ENCODE measurements around the gene YIPF4. TPM values are rescaled to one million over a fixed set of nuclear protein-coding genes. Genes with fewer than 3 reads are reported as not detected.

The YIPF4 gene
- total and polyA plus RNA-seq, 2 of the 8 experiments (the other 6 are each of a cell fraction or from before 2014, with no cell fraction given): 2.9 to 21.4 TPM

- Histone ChIP-seq H3K9me3 (ENCODE audit: insufficient read depth in 2 of 2, low read depth in 1 of 2, low read length in 1 of 2) (no peaks in the 10 kb centered on the region), H3K27me3 (replicated peaks in 1 of 4; ENCODE audit: control insufficient read depth in 3 of 4, extremely low read depth in 1 of 4, insufficient read depth in 3 of 4, low read length in 3 of 4) (peaks cover 0 to 2% (median 0%) of the 10 kb centered on the region in 4 experiments; a peak in 1 of 7 replicates), H3K18ac (ENCODE audit: extremely low read depth, low read length) (no peak overlapping the region), H3K36me3 (ENCODE audit: control insufficient read depth in 2 of 4, insufficient read depth in 4 of 4, low read length in 3 of 4) (no peaks in the 10 kb centered on the region), H2BK20ac (ENCODE audit: low read length) (no peak overlapping the region), H4K91ac (replicated peaks; ENCODE audit: insufficient read length, low read length) (no peak overlapping the region), H3K4me2 (ENCODE audit: insufficient read depth in 1 of 2, low read depth in 2 of 2, low read length in 2 of 2) (no peak overlapping the region), H2AK5ac (ENCODE audit: low read depth, low read length) (no peak overlapping the region), H3K4me1 (replicated peaks in 1 of 4; ENCODE audit: control insufficient read depth in 3 of 4, insufficient read depth in 4 of 4, low read length in 3 of 4) (no peaks in the 10 kb centered on the region), H2BK5ac (ENCODE audit: low read depth, low read length) (no peak overlapping the region), H2BK120ac (replicated peaks; ENCODE audit: low read depth, low read length) (no peak overlapping the region), H3K4ac (replicated peaks; ENCODE audit: insufficient read length, low read depth, low read length) (no peak overlapping the region), H3K79me2 (ENCODE audit: control insufficient read depth in 1 of 2, insufficient read depth in 2 of 2, low read length in 2 of 2) (no peaks in the 10 kb centered on the region), H3K4me3 (ENCODE audit: extremely low read depth in 1 of 4, insufficient read depth in 2 of 4, low read depth in 3 of 4, low read length in 4 of 4) (no peak overlapping the region), H3K27ac (ENCODE audit: low read depth, low read length) (no peak overlapping the region), H3K9ac (replicated peaks in 1 of 4; ENCODE audit: extremely low read depth in 1 of 4, low read depth in 3 of 4, low read length in 3 of 4) (no peak overlapping the region; a peak in 1 of 7 replicates), H3K23me2 (ENCODE audit: low read depth, low read length) (no peaks in the 10 kb centered on the region), H3K14ac (ENCODE audit: insufficient read length) (no peak overlapping the region), H2AFZ (ENCODE audit: low read length) (no peak overlapping the region), H3K23ac (ENCODE audit: insufficient read length) (no peak overlapping the region), H4K5ac (ENCODE audit: insufficient read length, low read depth, low read length) (no peak overlapping the region), H3K56ac (replicated peaks; ENCODE audit: insufficient read length, low read depth, low read length) (no peak overlapping the region), H2BK12ac (ENCODE audit: low read depth, low read length) (no peak overlapping the region), H4K8ac (ENCODE audit: extremely low read depth, insufficient read depth, low read length) (no peak overlapping the region), H4K20me1 (replicated peaks in 1 of 2; ENCODE audit: control insufficient read depth in 1 of 2, insufficient read depth in 2 of 2, low read length in 2 of 2) (no peaks in the 10 kb centered on the region), H2BK15ac (ENCODE audit: low read length) (no peak overlapping the region), H3K79me1 (ENCODE audit: low read depth, low read length) (no peaks in the 10 kb centered on the region)
- DNase-seq (ENCODE audit: low read depth in 1 of 2, low spot score in 2 of 2): no peak
- FAIRE-seq: no peak
- CTCF ChIA-PET (ENCODE audit: partially characterized antibody): interaction anchor here (1.2 to 1.4 kb wide), 2 partner anchors 10 to 22 kb away, joined by 3 read pairs; no protein-coding TSS in a partner anchor
- POLR2A ChIA-PET (ENCODE audit: partially characterized antibody): interaction anchor here (0.8 kb wide), 1 partner anchor 20 kb away, joined by 3 read pairs; no protein-coding TSS in a partner anchor
- 83% methylated on average over 10 of the region's 10 CpGs; no CpG with 5 or more reads in 1 of the 2 experiments for WGBS, 2 experiments (ENCODE audit: extremely low coverage in 1 of 2, insufficient coverage in 1 of 2, insufficient read length in 1 of 2, insufficient replicate concordance in 2 of 2, low coverage in 1 of 2, low lambda C conversion rate in 2 of 2, missing lambda C conversion rate in 1 of 2)
- TF ChIP-seq POU5F1 (IDR thresholded peaks at IDR 0.05; ENCODE audit: low read depth, low read length) (no peak), SP2 (IDR thresholded peaks at IDR 0.05; ENCODE audit: low read length) (no peak), SIRT6 (IDR thresholded peaks at IDR 0.05; ENCODE audit: low read length) (no peak), RXRA (IDR thresholded peaks at IDR 0.05; ENCODE audit: insufficient read depth, low read depth, low read length) (no peak), RFX5 (IDR thresholded peaks at IDR 0.05; ENCODE audit: borderline replicate concordance, low read depth, low read length) (no peak), SUZ12 (IDR thresholded peaks at IDR 0.05; ENCODE audit: low read length) (no peak), POLR2AphosphoS5 (IDR thresholded peaks at IDR 0.05; ENCODE audit: low read depth, low read length) (no peak), SAP30 (IDR thresholded peaks at IDR 0.05; ENCODE audit: insufficient read depth, insufficient replicate concordance, low read length) (no peak), ASH2L (IDR thresholded peaks at IDR 0.05; ENCODE audit: low read length) (no peak), FOSL1 (IDR thresholded peaks at IDR 0.05; ENCODE audit: insufficient read depth, low read depth, low read length) (no peak), SIN3A (conservative IDR thresholded peaks at IDR 0.05 in 1 of 2, IDR thresholded peaks at IDR 0.05 in 1 of 2; ENCODE audit: low read depth in 1 of 2, low read length in 2 of 2) (no peak)
- TF ChIP-seq, protein P1, sequence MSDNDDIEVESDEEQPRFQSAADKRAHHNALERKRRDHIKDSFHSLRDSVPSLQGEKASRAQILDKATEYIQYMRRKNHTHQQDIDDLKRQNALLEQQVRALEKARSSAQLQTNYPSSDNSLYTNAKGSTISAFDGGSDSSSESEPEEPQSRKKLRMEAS (IDR thresholded peaks at IDR 0.05): no peak
- TF ChIP-seq, protein P2, sequence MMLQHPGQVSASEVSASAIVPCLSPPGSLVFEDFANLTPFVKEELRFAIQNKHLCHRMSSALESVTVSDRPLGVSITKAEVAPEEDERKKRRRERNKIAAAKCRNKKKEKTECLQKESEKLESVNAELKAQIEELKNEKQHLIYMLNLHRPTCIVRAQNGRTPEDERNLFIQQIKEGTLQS (IDR thresholded peaks at IDR 0.05; ENCODE audit: insufficient read depth, low read depth, low read length): no peak
Measured at GRCh38 chr2:32250290-32250689, 27.4 kb upstream of the YIPF4 start.

Data from H1 (cell line).